Measurements from ENCODE around the gene OSBPL8. TPM values are rescaled to one million over a fixed set of nuclear protein-coding genes. Genes with fewer than 3 reads are reported as not detected.

OSBPL8 gene
- total and polyA plus RNA-seq, 10 of the 15 experiments (the other 5 are each of a cell fraction or from before 2014, with no cell fraction given), result 10.4 to 58.0 (median 32.0) TPM

DNA sequence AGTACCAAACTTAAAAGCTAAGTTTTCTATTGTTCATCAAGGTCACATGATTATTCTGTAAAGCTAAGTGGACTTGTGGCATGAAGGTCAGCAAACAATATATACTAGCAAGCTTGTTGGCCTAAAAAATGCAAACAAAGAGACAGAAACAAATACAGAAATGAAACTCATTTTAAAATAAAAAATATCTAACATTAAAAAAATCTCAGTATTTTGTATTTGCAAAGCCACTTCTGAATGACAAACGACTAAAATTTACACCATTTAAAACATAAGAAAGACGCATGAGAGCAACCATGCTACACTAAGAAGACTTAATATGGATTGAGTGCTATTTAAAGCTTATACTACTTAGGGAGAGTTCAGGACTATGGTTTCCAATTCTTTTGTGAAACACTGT, 138.5 kb downstream of the OSBPL8 start (continued):
- TF ChIP-seq, protein P1, sequence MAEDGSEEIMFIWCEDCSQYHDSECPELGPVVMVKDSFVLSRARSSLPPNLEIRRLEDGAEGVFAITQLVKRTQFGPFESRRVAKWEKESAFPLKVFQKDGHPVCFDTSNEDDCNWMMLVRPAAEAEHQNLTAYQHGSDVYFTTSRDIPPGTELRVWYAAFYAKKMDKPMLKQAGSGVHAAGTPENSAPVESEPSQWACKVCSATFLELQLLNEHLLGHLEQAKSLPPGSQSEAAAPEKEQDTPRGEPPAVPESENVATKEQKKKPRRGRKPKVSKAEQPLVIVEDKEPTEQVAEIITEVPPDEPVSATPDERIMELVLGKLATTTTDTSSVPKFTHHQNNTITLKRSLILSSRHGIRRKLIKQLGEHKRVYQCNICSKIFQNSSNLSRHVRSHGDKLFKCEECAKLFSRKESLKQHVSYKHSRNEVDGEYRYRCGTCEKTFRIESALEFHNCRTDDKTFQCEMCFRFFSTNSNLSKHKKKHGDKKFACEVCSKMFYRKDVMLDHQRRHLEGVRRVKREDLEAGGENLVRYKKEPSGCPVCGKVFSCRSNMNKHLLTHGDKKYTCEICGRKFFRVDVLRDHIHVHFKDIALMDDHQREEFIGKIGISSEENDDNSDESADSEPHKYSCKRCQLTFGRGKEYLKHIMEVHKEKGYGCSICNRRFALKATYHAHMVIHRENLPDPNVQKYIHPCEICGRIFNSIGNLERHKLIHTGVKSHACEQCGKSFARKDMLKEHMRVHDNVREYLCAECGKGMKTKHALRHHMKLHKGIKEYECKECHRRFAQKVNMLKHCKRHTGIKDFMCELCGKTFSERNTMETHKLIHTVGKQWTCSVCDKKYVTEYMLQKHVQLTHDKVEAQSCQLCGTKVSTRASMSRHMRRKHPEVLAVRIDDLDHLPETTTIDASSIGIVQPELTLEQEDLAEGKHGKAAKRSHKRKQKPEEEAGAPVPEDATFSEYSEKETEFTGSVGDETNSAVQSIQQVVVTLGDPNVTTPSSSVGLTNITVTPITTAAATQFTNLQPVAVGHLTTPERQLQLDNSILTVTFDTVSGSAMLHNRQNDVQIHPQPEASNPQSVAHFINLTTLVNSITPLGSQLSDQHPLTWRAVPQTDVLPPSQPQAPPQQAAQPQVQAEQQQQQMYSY (CRISPR knock-in tag; IDR thresholded peaks at IDR 0.05), result no peak
- no peak for TF ChIP-seq GABPA (IDR thresholded peaks at IDR 0.05; ENCODE audit: low read depth)

DNA sequence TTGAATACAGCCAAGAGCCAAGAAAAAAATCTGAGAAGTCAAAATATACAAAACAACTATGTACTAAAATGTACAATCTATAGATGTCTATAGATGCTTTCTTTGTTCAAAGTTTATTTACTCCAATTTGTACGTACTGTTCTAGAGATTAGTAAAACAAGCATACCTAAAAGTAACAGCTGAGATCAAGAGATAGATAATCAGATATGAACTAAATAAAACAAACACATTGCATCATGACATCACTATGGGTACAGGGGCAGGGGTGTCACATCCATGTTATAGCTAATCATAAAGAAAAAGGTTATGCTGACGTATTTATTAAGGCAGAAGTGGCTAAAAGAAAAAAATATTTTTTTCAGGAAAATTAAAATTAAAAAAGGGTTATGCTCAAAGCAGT, 139.3 kb downstream of the OSBPL8 start:
- H4K20me1 ChIP-seq (ENCODE audit: control insufficient read depth, insufficient read depth), result no peaks in the 10 kb centered on the region

More for the DNA sequence above, 139.3 kb downstream of the OSBPL8 start:
- FAIRE-seq, result no peak
- ATAC-seq, result no peak
- TF ChIP-seq ZNF274 (IDR thresholded peaks at IDR 0.05; ENCODE audit: insufficient read depth, insufficient read length), result no peak
- no peak for TF ChIP-seq STAT1 (conservative IDR thresholded peaks at IDR 0.05)
- TF ChIP-seq, protein P1 (CRISPR knock-in tag; IDR thresholded peaks at IDR 0.05), result no peak
- no peak for TF ChIP-seq STAT3 (IDR thresholded peaks at IDR 0.05; ENCODE audit: low read depth, low read length)
- no peak for TF ChIP-seq SUZ12 (IDR thresholded peaks at IDR 0.05; ENCODE audit: unreplicated experiment)
- no peak overlapping the region for H3K4me2 ChIP-seq (ENCODE audit: control insufficient read depth, insufficient read depth)
- H3K27ac ChIP-seq (ENCODE audit: control insufficient read depth, insufficient read depth), result no peak overlapping the region
- H3K27me3 ChIP-seq (replicated peaks in 1 of 2; ENCODE audit: control insufficient read depth in 2 of 2, insufficient read depth in 2 of 2, low read length in 1 of 2), result no peaks in the 10 kb centered on the region
- no TSS peak for BruUV-seq (replicated peaks)
- ChIA-PET POLR2A (no interaction called here), SMC1A (ENCODE audit: uncharacterized antibody, unreplicated experiment) (interaction anchor here (1.9 kb wide), 1 partner anchor 13 kb away, joined by 4 read pairs; no protein-coding TSS in a partner anchor), RAD21 (ENCODE audit: unreplicated experiment) (no interaction called here), CTCF (interaction anchor here (1.0 to 1.4 kb wide), 2 partner anchors 10 to 12 kb away, joined by 3 read pairs; no protein-coding TSS in a partner anchor)
- H3K4me1 ChIP-seq (ENCODE audit: control insufficient read depth, insufficient read depth, low read length), result no peaks in the 10 kb centered on the region; the same call in 1 of the 2 replicates
- no peaks in the 10 kb centered on the region for H3K36me3 ChIP-seq (ENCODE audit: control insufficient read depth in 2 of 2, insufficient read depth in 2 of 2, low read length in 1 of 2)
- no peak overlapping the region for H2AFZ ChIP-seq (ENCODE audit: control insufficient read depth, low read depth, low read length)
- no peaks in the 10 kb centered on the region; the same call in 2 of the 3 replicates for H3K9me3 ChIP-seq (replicated peaks; ENCODE audit: control insufficient read depth, insufficient read depth, low read length)
- H3K9ac ChIP-seq (ENCODE audit: control insufficient read depth, insufficient read depth, low read length), result no peak overlapping the region
- 98% methylated on average over 2 of the region's 2 CpGs for WGBS (ENCODE audit: insufficient coverage, insufficient replicate concordance, low lambda C conversion rate, missing lambda C conversion rate)
- DNase-seq (ENCODE audit: low read depth, low spot score), result no peak
- intact Hi-C loops (cut with micrococcal nuclease; ENCODE audit: unreplicated experiment), result no loop called here
- H3K4me3 ChIP-seq, result no peak overlapping the region
- no peaks in the 10 kb centered on the region for H3K79me2 ChIP-seq (ENCODE audit: control insufficient read depth, insufficient read depth, low read length)
- in situ Hi-C loops (cut with MboI), result no loop called here

Measured in GM12878 (cell line).